HepG2 (cell line): ENCODE results near the gene STAT5A. TPM values are rescaled to one million over a fixed set of nuclear protein-coding genes. Genes with fewer than 3 reads are reported as not detected.

ENCODE experiments used
- AKAP8 ChIP-seq: sonication (generic); formaldehyde crosslinking; IDR thresholded peaks from 2 replicates; pipeline ENCODE4 v1.5.1; 2020; ENCODE audit warnings: mild to moderate bottlenecking, missing genetic modification reagents
- ELF4 ChIP-seq: sonication (generic); formaldehyde crosslinking; IDR thresholded peaks from 2 replicates; pipeline ENCODE4 v1.5.0; 2020; ENCODE audit warnings: missing genetic modification reagents, mild to moderate bottlenecking, moderate library complexity, borderline replicate concordance
- MAFK ChIP-seq, 2 experiments: IDR thresholded peaks in 1 of 2; conservative IDR thresholded peaks in 1 of 2; 2 replicates each; pipeline ENCODE4 v1.6.1; 2011; ENCODE audit warnings: improper control_type of control experiment in 2 of 2, low read length in 2 of 2
- MTF1 ChIP-seq: sonication (generic); formaldehyde crosslinking; IDR thresholded peaks from 2 replicates; pipeline ENCODE4 v1.5.0; 2020; ENCODE audit warnings: missing genetic modification reagents
- PLSCR1 ChIP-seq: sonication (generic); formaldehyde crosslinking; IDR thresholded peaks from 2 replicates; pipeline ENCODE4 v1.5.0; 2020; ENCODE audit warnings: missing genetic modification reagents, mild to moderate bottlenecking, borderline replicate concordance
- SOX5 ChIP-seq: IDR thresholded peaks from 2 replicates; pipeline ENCODE4 v1.6.1; 2016; ENCODE audit warnings: borderline replicate concordance
- ZNF101 ChIP-seq: sonication (generic); formaldehyde crosslinking; IDR thresholded peaks from 2 replicates; pipeline ENCODE4 v1.4.0; 2020; ENCODE audit warnings: mild to moderate bottlenecking, low read depth, missing genetic modification reagents, borderline replicate concordance
- ZNF205 ChIP-seq: IDR thresholded peaks from 2 replicates; pipeline ENCODE4 v1.6.1; 2018; ENCODE audit warnings: missing biosample characterization, missing genetic modification reagents
- ZSCAN22 ChIP-seq: sonication (generic); formaldehyde crosslinking; IDR thresholded peaks from 2 replicates; pipeline ENCODE4 v1.4.0; 2020; ENCODE audit warnings: mild to moderate bottlenecking, missing genetic modification reagents
- polyA plus RNA-seq, 8 experiments: library from polyadenylated mRNA; depleted of rRNA in 3 of 8; stranded (reverse) in 7 of 8; unstranded in 1 of 8; fragments of >200 nt; fragmentation: Illumina TruSeq in 4 of 8; extraction: Trizol in 4 of 8; gene quantifications; 2 replicates each; pipeline versions ENCODE4 v1.2.1 to v1.2.3, GENCODE V29; 2011 to 2016; ENCODE audit warnings: low read depth in 4 of 8, missing spikeins in 1 of 8, mixed read lengths in 1 of 8; ENCODE audit not compliant: insufficient read depth in 1 of 8
- total RNA-seq, 5 experiments: library from RNA; depleted of rRNA; stranded (reverse); fragments of >200 nt; fragmentation: Illumina TruSeq; extraction: Trizol; gene quantifications; 2 replicates each; pipeline ENCODE4 v1.2.3, GENCODE V29; 2016; ENCODE audit warnings: low read depth in 1 of 5
- TF ChIP-seq, protein P1 (sequence below): IDR thresholded peaks from 2 replicates; pipeline ENCODE4 v1.6.1; 2018; ENCODE audit warnings: missing genetic modification reagents
- TF ChIP-seq, protein P2 (sequence below): sonication (generic); formaldehyde crosslinking; IDR thresholded peaks from 2 replicates; pipeline ENCODE4 v1.5.0; 2020; ENCODE audit warnings: missing genetic modification reagents, mild to moderate bottlenecking, borderline replicate concordance

The STAT5A gene
- total and polyA plus RNA-seq, 2 of the 13 experiments (the other 11 are each of a cell fraction or from before 2014, with no cell fraction given) = 1.4 to 4.1 TPM

DNA sequence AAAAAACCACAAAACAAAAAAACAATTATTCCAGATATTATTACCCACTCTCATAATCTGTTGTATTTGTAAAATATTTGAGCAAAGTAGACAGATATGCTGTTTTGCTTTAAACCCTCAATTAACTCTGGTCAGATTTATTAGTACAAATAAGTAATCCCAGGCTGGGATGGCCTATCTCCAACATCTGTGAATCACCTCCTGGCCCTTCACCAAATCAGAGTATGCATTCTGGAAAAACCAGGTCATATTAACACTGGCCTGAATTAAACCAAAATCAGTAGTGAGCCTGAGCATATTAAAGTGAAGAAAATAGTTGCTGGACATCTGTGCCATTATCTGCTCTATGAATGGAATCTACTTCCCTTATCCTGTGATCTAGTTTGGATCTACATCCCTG lies 58.9 kb downstream of the STAT5A start (continued):
- TF ChIP-seq PLSCR1 (CRISPR knock-in tag) (no peak), MTF1 (CRISPR knock-in tag) (no peak), ELF4 (CRISPR knock-in tag) (no peak), AKAP8 (CRISPR knock-in tag) (no peak), ZNF205 (CRISPR knock-in tag) (no peak), ZSCAN22 (CRISPR knock-in tag) (no peak), ZNF101 (CRISPR knock-in tag) (no peak), SOX5 (CRISPR knock-in tag) (no peak), MAFK (conservative IDR thresholded peaks at IDR 0.05 in 1 of 2, IDR thresholded peaks at IDR 0.05 in 1 of 2; ENCODE audit: low read length in 2 of 2) (no peak)
- TF ChIP-seq, protein P1, sequence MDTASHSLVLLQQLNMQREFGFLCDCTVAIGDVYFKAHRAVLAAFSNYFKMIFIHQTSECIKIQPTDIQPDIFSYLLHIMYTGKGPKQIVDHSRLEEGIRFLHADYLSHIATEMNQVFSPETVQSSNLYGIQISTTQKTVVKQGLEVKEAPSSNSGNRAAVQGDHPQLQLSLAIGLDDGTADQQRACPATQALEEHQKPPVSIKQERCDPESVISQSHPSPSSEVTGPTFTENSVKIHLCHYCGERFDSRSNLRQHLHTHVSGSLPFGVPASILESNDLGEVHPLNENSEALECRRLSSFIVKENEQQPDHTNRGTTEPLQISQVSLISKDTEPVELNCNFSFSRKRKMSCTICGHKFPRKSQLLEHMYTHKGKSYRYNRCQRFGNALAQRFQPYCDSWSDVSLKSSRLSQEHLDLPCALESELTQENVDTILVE (CRISPR knock-in tag) = no peak
- TF ChIP-seq, protein P2, sequence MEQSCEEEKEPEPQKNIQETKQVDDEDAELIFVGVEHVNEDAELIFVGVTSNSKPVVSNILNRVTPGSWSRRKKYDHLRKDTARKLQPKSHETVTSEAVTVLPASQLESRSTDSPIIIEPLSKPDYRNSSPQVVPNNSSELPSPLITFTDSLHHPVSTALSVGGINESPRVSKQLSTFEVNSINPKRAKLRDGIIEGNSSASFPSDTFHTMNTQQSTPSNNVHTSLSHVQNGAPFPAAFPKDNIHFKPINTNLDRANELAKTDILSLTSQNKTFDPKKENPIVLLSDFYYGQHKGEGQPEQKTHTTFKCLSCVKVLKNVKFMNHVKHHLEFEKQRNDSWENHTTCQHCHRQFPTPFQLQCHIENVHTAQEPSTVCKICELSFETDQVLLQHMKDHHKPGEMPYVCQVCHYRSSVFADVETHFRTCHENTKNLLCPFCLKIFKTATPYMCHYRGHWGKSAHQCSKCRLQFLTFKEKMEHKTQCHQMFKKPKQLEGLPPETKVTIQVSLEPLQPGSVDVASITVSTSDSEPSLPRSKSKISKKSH = no peak
